SHP77 treated with DMSO at 0.1 percent for 48 hours (cell line): Measurements from ENCODE around the gene TASP1.
"Not testable (repeated sequence)": the region's sequence is repeated elsewhere in the genome, so short reads cannot be mapped to it uniquely, and the experiment has no call there.

Experiments used
- DNase-seq: peaks from one replicate; lab custom pipeline; 2025; lab: John Stamatoyannopoulos, UW

Gene TASP1

GRCh38 chr20:13397300-13397724 is 241.4 kb downstream of the TASP1 start:
- DNase-seq = no peak

DNA sequence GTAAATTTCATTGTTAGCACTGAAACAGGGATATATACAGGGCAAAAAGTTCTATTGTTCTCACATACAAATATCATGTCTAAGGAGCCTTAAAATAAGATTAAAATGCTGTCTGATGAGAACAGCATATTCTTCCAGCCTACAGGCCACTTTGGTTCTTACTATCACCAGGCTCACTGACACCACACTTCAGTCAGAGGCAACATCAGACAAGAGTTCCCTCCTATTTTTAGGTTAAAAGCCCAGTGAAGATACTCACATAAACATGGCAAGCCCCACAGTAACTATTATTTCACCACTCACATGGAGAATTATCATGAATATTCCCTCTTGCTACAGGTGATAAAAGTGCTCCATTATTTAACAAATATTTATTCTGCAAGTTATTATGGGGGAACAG is 241.9 kb downstream of the TASP1 start:
- DNase-seq = no peak

- no peak for DNase-seq
Observed at GRCh38 chr20:13396022-13396421, 242.7 kb downstream of the TASP1 start.

DNA sequence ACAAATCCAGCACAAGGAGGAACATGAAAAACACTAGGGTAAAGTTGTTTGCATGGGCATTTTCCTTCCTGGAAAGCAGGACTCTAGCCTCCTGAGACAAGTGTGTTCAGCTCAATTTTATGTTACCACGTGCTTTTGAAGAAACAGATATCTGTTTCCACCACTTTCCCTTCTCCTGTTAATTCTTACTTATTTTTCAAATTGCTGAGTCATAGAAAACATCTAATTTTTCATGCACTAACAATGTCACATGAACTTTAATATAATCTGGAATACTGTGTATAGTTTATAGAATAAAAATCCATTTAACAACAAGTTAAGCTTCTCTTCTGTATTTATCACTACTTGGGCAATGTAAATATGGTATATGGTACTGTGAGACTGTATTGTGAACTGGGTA is 243.5 kb downstream of the TASP1 start:
- no peak for DNase-seq

DNA sequence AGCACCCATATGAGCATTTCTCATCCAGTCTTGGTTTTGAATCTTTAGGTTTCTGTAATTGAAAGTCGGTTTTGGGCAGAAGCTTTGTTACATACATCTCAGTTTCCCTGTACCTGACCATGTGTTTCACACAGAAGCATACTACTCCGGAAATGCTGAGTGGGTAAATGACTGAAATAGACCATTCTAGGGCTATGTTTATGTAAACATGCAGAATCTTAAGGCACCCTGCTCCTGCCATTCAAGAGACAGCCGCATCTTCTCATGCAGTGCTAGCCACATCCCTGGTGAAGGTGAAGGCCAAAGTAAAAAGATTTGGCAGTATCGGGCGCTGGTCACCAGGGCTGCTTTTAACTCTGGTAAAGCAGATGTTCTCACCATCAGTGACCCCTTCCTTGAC is 246.3 kb downstream of the TASP1 start:
- DNase-seq = no peak

- no peak for DNase-seq
Observed at GRCh38 chr20:13389115-13389514, 249.6 kb downstream of the TASP1 start.

GRCh38 chr20:13384132-13384531 is 254.6 kb downstream of the TASP1 start:
- no peak for DNase-seq

GRCh38 chr20:13382786-13383185 is 255.9 kb downstream of the TASP1 start:
- DNase-seq = no peak

DNA sequence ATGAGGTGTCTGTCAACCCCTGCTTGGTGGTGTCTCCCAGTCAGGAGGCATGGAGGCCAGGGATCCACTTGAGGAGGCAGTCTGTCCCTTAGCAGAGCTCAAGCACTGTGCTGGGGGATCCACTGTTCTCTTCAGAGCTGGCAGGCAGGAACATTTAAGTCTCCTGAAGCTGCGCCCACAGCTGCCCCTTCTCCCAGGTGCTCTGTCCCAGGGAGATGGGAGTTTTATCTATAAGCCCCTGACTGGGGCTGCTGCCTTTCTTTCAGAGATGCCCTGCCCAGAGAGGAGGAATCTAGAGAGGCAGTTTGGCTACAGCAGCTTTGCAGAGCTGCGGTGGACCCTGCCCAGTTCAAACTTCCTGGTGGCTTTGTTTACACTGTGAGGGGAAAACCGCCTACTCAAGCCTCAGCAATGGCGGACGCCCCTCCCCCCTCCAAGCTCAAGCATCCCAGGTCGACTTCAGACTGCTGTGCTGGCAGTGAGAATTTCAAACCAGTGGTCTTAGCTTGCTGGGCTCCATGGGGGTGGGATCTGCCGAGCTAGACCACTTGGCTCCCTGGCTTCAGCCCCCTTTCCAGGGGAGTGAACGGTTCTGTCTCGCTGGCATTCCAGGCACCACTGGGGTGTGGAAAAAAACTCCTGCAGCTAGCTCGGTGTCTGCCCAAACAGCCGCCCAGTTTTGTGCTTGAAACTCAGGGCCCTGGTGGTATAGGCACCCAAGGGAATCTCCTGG is 258.1 kb downstream of the TASP1 start:
- not testable (repeated sequence) for DNase-seq

- DNase-seq = no peak
Observed at GRCh38 chr20:13373400-13373799, 265.3 kb downstream of the TASP1 start.

DNA sequence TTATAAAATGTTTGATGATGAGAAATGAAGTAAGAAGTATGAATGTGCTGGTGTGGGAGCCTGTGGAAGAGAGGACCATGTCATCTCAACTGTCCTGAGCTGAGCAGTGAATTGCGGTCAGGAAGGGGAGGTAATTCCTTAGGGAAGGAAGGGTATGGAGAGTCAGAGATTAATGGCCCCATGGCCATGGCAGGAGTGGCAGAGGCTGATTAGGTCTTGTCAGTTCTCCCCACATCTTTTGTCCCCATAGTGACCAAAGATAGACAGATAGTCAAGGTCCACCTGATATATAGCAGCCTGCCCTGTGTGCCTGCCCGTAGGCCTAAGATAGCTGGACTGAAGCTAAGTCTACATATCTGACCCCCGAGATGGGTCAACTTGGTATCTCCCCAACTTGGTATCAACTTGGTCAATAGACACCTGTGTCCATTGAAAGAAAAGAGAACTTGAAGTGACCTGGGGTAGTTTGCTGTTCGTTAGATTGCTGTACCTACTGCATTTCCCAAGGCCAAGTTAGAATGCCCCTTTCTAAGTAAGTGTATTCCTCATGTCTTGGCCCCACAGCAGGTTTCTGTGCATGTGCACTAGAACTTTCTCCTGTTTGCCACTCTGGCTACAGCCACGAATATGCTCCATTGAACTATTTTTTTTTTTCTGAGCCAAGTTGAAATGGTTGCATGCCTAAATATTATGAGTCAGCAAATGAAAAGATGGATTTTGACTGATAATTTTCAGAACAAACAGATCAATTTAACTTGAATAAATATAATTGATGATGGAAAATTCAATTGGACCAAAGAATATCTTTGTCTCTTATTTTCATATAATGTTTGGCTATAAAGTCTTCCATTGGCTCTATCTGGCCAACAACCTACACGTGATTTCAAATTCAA is 274.2 kb downstream of the TASP1 start:
- no peak for DNase-seq

- DNase-seq = no peak
Observed at GRCh38 chr20:13363473-13363872, 275.3 kb downstream of the TASP1 start.

GRCh38 chr20:13362165-13362564 is 276.6 kb downstream of the TASP1 start:
- not testable (repeated sequence) for DNase-seq

DNA sequence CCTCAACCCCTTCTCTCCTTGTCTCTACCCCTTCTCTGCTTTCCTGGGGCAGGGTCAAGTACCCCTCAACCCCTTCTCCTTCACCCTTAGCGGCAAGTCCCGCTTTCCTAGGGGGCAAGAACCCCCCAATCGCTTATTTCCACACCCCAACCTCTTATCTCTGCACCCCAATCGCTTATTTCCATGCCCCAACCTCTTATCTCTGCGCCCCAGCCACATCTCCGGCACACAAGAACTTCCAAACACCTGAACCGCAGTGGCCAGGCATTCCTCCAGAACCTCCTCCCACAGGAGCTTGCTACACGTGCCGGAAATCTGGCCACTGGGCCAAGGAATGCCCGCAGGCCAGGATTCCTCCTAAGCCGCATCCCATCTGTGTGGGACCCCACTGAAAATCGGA is 279.8 kb downstream of the TASP1 start:
- not testable (repeated sequence) for DNase-seq

- not testable (repeated sequence) for DNase-seq
Observed at GRCh38 chr20:13357782-13358181, 280.9 kb downstream of the TASP1 start.

DNA sequence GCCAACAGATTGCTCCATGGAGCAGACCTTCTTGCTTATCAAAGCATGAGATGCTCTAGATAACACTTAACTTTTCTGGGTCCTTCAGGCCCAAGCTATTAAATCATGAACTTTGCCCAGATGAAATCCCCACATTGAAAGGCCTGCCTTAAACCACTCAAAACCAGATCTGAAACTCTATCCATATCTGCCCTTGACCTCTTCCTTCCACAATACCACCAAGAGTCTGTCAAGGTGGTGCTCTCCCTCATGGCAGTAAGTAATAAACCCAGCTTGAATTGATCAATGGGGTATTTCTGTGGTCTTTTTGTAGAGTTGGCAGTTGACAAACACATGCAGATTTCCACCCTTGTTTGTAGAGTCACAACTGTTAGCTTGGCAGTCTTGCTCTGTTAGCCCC is 282.1 kb downstream of the TASP1 start:
- DNase-seq = no peak

GRCh38 chr20:13355941-13356486 is 282.7 kb downstream of the TASP1 start:
- no peak for DNase-seq

DNA sequence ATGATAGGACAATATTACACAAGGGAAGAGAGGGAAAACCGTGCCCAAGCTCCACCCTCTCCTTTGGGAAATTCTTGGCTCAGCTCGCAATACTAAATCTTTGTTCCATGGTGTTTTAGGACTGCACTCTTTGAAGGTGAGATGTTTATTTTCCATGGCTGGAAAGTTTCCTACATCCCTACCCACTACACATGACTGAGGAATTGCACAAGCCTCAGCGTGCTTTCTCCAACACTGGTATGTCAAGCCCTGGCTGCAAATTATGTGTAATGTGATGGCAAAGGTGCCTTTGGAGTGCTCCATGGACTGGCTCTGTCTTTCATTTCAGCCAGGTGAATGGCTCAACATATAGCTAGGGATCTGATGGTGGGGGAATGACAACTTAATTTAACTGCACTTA is 283.3 kb downstream of the TASP1 start:
- no peak for DNase-seq

GRCh38 chr20:13353261-13353945 is 285.3 kb downstream of the TASP1 start:
- DNase-seq = no peak

- no peak for DNase-seq
Observed at GRCh38 chr20:13349235-13349604, 289.5 kb downstream of the TASP1 start.

DNA sequence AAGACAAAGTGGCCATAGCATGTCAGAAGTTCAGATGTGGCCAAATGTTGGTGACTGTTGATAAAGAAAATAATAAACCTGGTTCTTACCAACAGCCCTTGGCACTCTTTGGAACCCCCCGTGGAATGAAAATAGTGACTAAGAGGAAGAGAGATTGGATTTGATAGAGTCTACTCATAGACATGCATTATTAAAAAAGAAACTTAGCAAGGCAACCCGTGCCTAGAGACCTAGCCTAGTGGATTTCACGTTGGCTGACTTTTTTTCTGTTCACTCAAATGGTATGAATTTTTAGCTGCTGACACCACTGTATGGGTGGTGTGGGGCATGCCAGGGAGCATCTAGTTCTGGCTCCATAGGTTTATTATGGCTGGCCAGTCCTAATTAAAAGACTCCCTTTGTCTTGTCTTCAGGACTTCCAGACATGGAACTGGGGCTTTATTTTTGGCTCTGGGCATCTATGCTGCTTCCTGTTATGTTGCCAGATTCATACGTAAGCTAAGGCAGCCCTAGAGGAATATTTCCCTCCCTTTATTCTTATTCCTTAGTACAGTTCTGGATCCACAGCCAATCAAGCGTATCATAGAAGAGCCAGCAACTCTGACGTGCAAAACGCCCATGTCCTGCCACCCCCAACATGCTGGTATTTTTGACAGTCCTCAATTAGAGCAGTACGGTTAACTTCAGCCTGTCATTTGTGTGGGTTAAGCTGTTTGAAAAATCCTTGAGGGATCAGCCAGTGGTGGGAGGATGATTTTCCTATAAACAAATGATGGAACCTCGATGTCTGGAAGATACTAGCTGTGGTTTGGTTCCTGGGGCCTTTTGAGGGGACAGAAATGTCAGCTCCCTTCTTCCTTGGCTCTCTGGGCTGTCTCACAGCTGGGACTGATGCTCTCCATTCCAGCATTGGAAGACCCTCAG is 290.2 kb downstream of the TASP1 start:
- DNase-seq = no peak
